Fibroblast of villous mesenchyme (primary cell): ENCODE measurements around the gene NEURL1B. TPM values are rescaled to one million over a fixed set of nuclear protein-coding genes. Genes with fewer than 3 reads are reported as not detected.

ENCODE experiments used
- DNase-seq: peaks from one replicate; pipeline ENCODE4 v3.0.0-alpha.2; 2010; ENCODE audit warnings: low read depth
- H3K4me3 ChIP-seq: 2 replicates; pipeline ENCODE4 v1.5.1; 2011; ENCODE audit warnings: low read depth, mild to moderate bottlenecking, low read length
- CTCF ChIP-seq: IDR thresholded peaks from 2 replicates; pipeline ENCODE4 v1.5.1; 2012; ENCODE audit warnings: low read depth, mild to moderate bottlenecking, low read length; ENCODE audit not compliant: insufficient read depth
- total RNA-seq: library from RNA; depleted of rRNA; stranded (reverse); fragments of >200 nt; gene quantifications from 2 replicates; pipeline ENCODE4 v1.2.3, GENCODE V29; 2012

NEURL1B gene
- total RNA-seq, 1 donor, result 4.3 TPM

- no peak for TF ChIP-seq CTCF
- no peak overlapping the region for H3K4me3 ChIP-seq
- no peak for DNase-seq
Measured at GRCh38 chr5:172594867-172595466, 46.1 kb upstream of the NEURL1B start.

GRCh38 chr5:172595596-172596455, 45.2 kb upstream of the NEURL1B start:
- no peak for DNase-seq
- TF ChIP-seq CTCF, result no peak

GRCh38 chr5:172596638-172597231, 44.3 kb upstream of the NEURL1B start:
- no peak for DNase-seq
- no peak overlapping the region for H3K4me3 ChIP-seq
- TF ChIP-seq CTCF, result no peak

More at GRCh38 chr5:172595596-172596455, 45.2 kb upstream of the NEURL1B start:
- no peak overlapping the region for H3K4me3 ChIP-seq

- H3K4me3 ChIP-seq, result no peak overlapping the region
- no peak for TF ChIP-seq CTCF
- DNase-seq, result no peak
Measured at GRCh38 chr5:172597755-172598155, 43.3 kb upstream of the NEURL1B start.

GRCh38 chr5:172598251-172599203, 42.5 kb upstream of the NEURL1B start:
- TF ChIP-seq CTCF, result no peak
- no peak overlapping the region for H3K4me3 ChIP-seq
- no peak for DNase-seq

- H3K4me3 ChIP-seq, result no peak overlapping the region
- TF ChIP-seq CTCF, result no peak
- no peak for DNase-seq
Measured at GRCh38 chr5:172599204-172599567, 41.9 kb upstream of the NEURL1B start.
